Stimulated activated naive CD4-positive, alpha-beta T cell treated with Interleukin-2 at 50 U/mL for 16 hours (primary cell): ENCODE results near the gene TACC2.

Experiments
- DNase-seq: peaks from one replicate; lab custom pipeline; 2025; lab: John Stamatoyannopoulos, UW

The TACC2 gene

DNA sequence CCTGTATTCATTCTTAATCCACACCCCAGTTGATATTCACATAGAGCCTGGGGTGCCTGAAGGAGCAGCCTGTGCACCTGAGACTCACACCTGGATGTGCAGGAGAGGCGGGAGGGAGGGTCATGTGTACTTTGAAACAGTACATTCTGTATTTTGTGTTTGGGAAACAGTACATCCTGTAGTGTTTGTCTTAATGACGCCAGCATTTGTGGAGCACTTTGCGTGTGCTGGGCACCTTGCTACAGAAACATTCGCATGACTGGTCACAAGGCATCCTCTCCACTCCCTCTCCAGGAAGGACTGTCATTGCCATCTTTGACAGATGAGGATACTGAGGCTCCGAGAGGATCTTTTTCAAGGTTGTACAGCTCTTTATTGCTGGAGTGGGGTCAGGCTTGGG is 132.1 kb downstream of the TACC2 start:
- no peak for DNase-seq

DNA sequence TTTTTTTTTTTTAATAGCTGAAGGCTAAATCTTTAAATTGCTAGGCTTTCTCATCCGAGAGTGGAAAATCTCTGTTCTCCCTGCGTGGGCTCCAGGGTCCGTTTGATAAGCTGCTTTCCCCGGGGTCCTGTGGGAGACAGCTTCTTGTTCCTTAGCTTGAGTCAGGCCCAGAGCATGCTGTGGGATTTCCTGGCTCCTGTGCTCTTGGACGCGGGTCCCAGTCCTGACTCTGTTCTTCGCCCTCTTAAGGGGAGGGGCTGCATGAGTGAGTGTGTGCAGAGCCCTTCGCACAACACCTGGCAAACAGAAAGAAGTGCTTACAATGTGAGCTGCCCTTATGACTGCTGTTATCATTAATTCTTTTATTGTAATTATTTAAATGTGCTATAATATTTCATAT is 133.5 kb downstream of the TACC2 start:
- DNase-seq: no peak

- no peak for DNase-seq
Measured at GRCh38 chr10:122123186-122123585, 134.2 kb downstream of the TACC2 start.

DNA sequence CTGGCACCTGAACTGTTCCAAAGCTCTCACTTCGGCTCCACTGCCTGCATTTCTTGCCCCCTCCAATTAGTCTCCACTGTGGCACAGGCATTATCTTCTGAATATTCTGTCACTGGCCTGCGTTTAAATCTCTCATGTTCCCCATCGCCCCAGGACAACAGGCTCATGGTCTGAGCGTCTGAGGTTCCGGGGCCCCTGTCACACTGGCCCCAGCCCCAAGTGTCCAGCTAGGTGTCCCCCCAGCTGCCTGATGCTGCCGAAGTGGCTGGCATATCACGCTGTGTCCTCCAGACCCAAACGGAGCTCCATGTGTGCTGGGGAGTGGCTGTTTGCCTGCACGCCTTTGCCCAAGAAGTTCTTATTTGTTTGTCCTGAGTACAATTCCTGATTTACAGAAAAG is 135.4 kb downstream of the TACC2 start:
- no peak for DNase-seq

DNA sequence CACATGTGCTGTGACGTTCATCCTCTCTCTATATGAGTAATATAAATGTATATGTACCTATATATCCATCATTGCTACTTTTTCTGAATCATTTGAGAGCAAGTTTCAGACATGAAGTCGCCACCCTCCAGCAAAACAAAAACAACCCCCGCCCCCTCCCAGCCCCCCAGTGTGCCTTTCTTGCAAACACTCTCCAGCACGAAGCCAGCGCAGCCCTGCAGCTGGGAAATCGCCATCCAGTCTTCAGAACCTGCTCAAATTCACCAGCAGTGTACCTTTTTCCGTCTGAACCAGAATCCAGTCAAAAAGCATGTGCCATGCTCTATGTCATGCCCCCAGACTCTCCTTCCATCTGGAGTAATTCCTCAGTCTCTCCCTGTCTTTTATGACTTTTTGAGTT is 135.8 kb downstream of the TACC2 start:
- DNase-seq: no peak

DNA sequence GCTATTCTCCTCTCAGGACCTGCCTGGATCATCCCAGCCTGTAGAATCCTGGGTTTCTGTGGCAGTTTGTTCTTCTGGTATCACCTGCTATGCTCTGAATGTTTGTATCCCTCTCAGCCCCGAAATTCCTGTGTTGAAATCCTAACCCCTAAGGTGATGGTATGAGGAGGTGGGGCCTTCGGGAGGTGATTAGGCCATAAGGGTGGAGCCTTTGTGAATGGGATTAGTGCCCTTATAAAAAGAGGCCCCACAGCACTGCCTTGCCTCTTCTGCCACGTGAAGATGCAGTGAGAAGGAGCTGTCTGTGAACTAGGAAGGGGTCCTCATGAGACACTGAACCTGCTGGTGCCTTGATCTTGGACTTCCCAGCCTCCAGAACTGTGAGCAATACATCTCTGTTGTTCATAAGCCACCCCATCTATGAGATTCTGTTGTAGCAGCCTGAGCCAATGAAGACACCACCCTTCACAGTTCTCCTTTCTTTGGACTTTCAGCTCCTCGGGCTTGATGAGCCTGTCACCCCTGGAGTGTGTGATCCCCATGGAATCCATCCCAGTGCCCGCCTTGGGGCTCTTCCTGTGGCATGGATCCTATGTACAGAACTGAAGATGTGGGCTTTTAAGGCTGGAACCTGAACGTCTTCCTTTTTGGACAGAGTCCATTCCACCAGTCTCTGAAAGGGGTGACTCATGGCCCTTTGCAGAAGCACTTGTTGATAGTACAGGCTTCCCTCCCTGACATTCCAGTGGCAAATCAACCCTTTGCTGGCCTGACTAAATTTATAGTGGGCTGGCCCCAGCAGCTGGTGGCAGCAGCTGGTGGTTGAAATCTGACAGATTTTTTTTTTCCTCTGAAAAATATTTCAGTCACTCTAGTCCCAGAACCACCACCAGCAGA is 138.0 kb downstream of the TACC2 start:
- DNase-seq: no peak

DNA sequence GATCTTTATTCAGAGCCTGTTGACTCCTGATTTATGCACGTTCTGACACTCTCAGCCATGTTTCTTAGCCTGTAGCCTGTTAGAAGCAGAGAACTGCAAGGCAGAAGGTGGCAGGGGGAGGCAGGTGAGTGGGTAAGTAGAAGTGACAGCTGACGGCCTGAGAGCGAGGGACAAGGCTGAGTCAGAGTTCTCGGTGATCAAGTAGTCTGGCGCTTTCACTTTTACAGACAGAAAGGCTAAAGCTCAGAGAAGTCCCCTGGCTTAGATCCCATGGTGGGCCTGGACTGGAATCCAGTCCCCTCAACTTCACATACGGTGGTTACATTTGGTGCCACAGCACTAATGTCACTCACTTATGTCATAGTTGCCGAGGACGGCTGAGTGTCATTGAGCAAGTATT is 139.0 kb downstream of the TACC2 start:
- DNase-seq: no peak

DNA sequence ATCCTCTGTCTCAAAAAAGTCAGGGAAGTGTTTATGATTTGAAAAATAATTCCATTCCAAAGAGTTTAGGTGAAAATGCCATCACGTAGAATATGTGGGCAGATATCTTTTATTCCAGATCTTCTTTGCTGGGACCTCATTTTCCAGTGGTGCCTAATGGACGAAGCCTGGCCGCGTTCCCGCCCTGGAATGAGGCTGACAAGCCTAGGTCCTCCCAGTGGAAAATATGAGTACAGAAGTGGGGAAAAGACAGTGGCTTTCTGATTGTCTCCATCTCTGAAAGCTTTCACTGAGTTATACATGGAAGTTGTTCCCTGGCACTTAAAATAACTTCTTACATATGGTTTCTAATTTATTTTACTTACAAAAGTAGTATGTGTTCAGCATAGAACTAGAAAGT is 139.4 kb downstream of the TACC2 start:
- DNase-seq: no peak

- no peak for DNase-seq
Measured at GRCh38 chr10:122130474-122131110, 141.6 kb downstream of the TACC2 start.

DNA sequence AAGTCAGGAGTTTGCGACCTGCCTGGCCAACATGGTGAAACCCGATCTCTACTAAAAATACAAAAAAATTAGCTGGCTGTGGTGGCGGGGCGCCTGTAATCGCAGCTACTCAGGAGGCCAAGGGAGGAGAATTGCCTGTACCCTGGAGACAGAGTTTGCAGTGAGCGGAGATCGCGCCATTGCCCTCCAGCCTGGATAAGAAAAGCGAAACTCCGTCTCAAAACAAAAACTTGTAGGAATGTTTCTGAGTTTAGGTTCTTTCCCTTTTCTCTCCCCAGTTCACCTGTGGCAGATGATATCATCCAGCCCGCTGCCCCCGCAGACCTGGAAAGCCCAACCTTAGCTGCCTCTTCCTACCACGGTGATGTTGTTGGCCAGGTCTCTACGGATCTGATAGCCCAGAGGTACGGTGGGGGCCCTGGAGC is 143.4 kb downstream of the TACC2 start:
- DNase-seq: no peak

- DNase-seq: no peak
Measured at GRCh38 chr10:122132882-122133565, 144.1 kb downstream of the TACC2 start.

- no peak for DNase-seq
Measured at GRCh38 chr10:122135251-122136025, 146.5 kb downstream of the TACC2 start.

DNA sequence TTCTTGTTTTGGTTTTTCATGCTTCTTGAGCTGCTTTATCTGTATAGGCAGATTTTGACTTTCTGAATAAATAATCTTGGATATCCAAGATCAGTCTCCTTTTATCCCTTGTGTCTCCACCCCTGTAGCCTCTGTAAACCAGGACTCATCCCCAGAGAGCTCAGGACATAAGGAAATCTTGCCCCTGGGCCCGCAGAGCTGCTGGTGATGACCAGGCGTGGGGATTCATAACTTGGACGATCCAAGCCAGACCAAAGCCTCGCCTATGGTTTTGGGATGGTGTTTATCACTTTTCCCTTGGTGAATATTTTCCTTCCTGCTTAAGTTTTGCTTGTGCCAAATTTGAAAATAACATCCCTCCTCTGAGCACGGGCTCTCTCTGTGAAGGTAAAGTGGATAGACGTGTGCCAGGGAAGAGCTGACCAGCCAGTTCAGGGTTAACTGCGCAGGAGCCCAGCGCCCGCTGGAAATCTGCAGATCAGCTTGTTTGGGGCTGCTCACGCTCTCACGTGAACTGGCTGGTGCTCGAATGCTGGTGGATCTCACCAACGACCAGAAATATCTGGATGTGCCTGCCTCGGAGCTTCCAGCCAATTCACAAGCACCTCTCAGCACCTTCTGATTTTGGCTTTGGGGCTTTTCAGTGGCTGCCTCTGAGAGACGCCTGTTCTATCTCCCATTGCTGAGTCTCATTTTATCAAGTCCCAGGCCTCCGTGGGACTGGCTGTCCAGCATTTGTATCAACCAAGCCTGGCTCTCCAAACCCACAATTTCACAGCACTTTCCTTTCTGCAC is 150.1 kb downstream of the TACC2 start:
- no peak for DNase-seq

DNA sequence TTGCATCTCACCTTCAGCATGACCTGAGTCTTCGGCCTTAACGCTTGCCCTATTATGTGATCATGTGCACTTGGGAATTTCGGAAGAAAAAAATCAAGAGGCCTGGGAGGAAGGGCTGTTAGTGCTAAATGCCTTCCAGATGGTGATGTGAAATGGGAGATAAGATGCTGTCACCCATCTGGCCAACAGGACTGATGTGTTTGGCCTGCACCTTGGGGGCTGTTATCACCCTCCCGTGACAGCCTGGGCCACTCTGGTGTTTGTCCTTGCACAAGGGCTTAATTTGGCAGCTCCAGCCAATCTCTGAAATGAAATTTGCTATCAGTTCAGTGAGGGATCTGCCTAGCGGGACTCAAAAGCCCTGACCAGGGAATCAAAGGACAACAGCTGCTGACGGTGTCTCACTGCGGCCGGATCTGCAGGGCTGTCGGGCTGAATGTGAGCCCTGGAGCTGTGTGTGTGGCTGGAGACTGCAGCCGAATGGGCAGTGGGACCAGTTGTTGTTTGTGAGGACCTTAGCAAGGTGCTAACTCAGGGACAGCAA is 150.7 kb downstream of the TACC2 start:
- no peak for DNase-seq

DNA sequence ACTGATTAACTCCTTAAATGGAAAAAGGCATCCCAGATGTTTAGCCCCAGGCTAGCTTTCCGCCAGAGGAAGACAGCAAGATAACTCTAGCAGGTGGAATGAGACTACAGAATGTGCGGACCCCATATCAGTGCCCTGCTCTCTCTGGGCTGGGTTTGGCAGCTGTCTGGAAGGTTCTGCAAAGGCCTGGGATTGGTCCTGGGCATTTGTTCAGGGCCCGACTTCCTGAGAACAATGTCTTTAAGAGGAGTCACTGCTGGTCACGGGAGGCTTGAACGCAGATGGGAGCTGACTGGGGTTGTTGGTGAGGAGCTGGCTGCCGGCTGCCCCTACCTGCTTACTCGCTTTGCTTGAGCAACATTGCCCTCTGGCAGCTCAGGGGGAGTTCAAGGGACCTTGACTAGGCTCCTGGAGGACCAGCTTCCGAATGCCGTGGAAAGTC is 151.5 kb downstream of the TACC2 start:
- no peak for DNase-seq

DNA sequence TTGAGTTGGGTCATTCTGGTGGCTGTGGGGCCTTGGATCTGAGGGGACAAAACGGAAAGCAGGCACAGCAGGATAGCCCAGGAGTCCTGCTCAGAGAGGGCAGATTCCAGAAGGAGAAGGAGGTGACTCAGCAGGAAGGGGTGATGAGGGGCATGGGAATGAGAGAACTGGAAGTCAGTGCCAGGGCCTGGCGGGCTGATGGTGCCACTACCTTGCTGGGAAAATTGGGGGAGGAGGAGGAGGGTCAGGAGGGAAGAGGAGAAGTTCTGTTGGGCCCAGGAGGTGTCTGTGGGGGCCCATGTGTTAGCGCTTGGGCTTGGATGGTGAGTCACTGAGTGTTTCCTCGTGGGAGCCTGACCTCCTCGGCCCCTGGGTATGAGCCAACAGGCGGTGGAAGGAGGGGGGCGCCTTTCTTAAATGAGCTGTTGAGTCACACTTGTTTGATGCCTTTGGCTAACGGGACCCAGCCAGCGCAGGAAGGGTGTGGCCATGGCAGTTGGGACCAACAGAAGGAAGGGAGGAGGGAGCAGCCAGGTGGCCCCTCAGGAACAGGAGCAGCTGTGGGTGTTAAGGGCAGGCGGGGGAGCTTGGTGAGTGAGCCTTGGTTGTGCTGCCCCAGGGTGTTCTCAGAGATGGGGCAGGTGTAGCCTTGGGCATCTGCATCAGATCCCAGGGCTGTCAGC is 152.1 kb downstream of the TACC2 start:
- DNase-seq: no peak

DNA sequence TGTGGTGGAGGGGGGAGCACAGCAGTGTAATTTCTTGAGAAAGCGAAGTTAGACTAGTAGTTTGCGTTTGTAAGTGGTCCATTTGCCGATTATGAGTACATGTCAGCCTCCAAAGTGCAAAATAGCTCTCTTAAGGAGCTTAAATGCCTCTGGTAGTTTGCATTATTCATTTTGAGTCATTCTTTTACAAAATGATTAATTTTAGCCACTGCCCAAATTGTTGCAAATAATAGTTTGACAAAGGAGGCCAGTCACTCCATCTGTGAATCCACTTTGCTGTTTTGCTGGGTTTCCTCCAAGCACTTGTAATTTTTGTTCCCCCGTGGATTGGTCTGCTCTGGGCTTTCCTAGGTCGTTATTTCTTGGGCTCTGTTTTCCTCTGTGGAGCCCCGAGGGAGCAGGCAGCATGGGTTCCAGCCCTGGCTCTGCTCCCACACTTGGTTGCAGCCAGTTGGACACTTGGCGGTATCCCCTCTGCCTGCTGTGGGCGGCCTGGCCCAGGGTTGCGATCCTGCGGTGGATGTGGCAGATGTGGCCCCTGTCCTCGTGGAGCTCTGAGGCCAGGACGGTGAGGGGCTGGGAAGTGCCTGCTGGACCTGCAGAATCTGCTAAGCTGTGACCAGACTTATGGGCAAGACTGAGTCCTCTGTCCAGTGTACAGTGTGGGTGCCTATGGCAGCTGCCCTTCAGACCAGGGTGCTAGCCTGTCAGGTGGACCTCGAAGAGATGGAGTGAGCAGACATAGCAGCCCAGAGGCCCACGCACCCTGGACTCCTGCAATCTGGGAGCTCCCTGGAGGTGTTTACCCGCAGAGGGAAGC is 153.1 kb downstream of the TACC2 start:
- DNase-seq: no peak

- peak; percentile 7 for DNase-seq
Measured at GRCh38 chr10:122142641-122143237, 153.8 kb downstream of the TACC2 start.

GRCh38 chr10:122143238-122143841 is 154.4 kb downstream of the TACC2 start:
- no peak for DNase-seq
